IMR-90 (cell line): Measurements from ENCODE around the gene IGFBP5.

ENCODE experiments used
- CHD1 ChIP-seq: IDR thresholded peaks from 2 replicates; pipeline ENCODE4 v1.6.1; 2012; ENCODE audit warnings: low read depth, low read length, improper control_type of control experiment
- RCOR1 ChIP-seq: IDR thresholded peaks from 2 replicates; pipeline ENCODE4 v1.6.1; 2012; ENCODE audit warnings: mild to moderate bottlenecking, low read length, improper control_type of control experiment; ENCODE audit not compliant: insufficient replicate concordance
- TF ChIP-seq, protein P1 (sequence below): conservative IDR thresholded peaks from 2 replicates; pipeline ENCODE4 v1.5.1; 2012; ENCODE audit warnings: mild to moderate bottlenecking, low read depth, low read length, improper control_type of control experiment

DNA sequence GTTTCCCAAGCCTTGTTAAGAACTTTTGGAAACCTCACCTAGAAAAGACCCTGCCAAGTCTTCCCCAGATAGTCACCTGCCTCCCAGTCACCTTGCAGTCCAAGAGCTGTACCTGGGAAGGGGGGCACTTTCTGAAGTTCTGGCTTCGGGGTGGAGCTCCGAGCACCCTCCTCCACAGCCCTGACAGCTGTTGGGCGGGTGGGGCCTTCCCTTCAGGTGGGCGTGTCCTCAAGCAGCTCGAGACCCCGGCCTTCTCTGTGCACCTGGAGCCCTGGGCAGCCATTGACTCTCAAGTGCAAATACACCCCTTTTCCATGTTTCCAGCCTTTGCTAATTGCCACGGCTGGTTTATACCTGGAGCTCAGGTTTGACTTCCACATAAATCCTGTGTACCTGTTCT lies 37.0 kb upstream of the IGFBP5 start:
- TF ChIP-seq CHD1 (no peak), RCOR1 (no peak)
- TF ChIP-seq, protein P1, sequence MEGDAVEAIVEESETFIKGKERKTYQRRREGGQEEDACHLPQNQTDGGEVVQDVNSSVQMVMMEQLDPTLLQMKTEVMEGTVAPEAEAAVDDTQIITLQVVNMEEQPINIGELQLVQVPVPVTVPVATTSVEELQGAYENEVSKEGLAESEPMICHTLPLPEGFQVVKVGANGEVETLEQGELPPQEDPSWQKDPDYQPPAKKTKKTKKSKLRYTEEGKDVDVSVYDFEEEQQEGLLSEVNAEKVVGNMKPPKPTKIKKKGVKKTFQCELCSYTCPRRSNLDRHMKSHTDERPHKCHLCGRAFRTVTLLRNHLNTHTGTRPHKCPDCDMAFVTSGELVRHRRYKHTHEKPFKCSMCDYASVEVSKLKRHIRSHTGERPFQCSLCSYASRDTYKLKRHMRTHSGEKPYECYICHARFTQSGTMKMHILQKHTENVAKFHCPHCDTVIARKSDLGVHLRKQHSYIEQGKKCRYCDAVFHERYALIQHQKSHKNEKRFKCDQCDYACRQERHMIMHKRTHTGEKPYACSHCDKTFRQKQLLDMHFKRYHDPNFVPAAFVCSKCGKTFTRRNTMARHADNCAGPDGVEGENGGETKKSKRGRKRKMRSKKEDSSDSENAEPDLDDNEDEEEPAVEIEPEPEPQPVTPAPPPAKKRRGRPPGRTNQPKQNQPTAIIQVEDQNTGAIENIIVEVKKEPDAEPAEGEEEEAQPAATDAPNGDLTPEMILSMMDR = no peak
